Raji (cell line): ENCODE measurements around the gene PPIL1.

Experiments
- POLR2A ChIP-seq: IDR thresholded peaks from 2 replicates; pipeline ENCODE4 v1.6.1; 2011; ENCODE audit warnings: low read depth, low read length, control low read depth; ENCODE audit not compliant: insufficient read depth

PPIL1 gene

GRCh38 chr6:36867471-36868224 lies 7.0 kb downstream of the PPIL1 start:
- no peak for TF ChIP-seq POLR2A

GRCh38 chr6:36865835-36866234 lies 8.8 kb downstream of the PPIL1 start:
- TF ChIP-seq POLR2A = no peak

DNA sequence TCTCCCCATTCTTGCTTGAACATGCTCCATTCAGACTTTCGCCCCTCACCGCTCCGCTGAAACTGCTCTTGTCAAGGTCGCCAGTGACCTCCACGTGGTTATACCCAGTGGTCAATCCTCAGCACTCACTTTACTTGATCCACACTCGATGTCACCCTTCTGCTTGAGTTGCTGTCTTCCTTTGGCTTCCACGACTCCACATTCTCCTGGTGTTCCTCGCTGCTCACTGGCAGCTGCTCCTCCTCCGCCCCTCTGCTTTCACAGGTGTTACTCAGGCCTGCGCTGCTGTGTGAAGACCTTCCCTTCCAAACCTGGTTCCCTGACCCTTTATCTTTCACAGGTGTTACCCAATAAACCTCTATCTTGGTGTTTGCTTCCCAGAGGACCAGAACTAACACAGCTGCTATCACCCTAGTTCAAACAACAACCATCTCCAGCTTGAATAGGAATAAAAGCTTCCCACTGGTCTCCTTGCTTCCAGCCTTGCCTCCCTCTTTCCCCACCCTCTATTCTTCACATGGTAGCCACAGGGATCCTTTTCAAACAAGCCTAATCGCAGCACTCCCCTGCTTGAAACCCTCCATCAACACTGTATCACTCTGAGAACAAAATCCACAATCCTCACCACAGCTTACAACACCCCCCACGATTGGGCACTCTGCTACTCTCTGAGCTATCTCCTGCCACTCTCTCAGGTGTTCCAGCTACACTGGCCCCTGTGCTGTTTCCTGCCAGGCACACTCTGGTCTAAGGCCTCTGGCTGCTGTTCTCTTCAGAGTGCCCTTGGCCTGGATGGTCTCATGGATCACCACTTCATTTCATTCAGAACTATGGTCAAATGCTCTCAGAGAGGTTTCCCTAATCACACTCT lies 10.7 kb downstream of the PPIL1 start:
- TF ChIP-seq POLR2A = no peak

DNA sequence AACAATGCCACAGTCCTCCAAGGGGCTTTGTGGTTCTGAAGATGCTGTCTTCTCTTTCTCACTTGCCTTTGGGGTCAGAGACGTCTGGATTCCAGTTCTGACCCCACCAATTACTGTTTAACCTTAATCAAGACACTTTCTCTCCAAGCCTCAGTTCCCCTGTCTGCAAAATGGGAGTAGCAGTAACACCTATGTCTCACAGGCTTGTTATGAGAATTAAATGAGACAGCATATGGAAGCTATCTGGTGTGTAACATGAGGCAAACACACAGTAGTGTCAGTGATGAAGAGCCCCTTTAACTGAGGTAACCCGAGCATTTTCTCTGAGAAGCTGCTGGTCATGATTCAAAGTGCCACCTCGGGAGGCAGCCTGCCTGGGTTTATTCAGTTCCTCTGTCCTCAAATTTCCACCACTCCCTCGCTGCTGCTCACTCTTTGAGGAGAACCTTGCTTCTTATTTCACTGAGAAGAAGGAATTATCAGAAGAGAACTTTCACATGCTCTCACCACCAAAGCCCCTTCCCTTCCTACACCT lies 11.7 kb downstream of the PPIL1 start:
- no peak for TF ChIP-seq POLR2A

DNA sequence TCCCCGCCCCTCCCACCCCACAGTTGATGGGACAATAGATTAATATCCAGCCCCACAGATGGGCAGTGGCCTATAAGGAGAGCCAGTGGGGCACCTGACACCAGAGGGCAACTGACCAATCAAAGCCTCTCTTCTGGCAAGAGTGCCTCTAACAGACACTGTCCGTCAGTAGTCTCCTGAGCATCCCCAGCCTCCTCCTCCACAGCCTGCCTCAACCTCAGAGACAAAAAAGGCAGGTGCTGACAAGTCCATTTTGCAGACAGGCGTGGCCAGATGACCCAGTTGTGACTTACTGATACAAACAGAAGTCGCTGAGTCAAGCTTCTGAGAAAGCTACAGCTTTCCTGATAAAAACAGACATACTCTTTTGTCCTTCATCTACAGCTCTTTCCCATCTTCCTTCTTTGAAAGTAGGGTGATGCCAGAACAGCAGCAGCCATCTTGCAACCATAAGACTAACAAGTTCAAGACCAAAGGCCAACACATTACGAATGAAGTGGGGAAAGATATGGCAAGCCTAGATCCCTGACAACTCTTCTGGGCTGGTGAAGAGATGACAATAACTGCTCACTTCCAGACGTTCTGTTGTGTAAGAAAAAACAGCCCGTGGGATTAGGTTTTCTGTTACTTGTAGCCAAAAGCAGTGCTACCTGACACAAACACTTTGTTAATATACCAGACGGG lies 12.3 kb downstream of the PPIL1 start:
- TF ChIP-seq POLR2A = no peak

GRCh38 chr6:36860126-36860525 lies 14.5 kb downstream of the PPIL1 start:
- TF ChIP-seq POLR2A = no peak

GRCh38 chr6:36858407-36858981 lies 16.1 kb downstream of the PPIL1 start:
- no peak for TF ChIP-seq POLR2A

GRCh38 chr6:36857325-36857724 lies 17.3 kb downstream of the PPIL1 start:
- no peak for TF ChIP-seq POLR2A

- no peak for TF ChIP-seq POLR2A
These were observed 18.3 kb downstream of the PPIL1 start for GRCh38 chr6:36856277-36856676.

DNA sequence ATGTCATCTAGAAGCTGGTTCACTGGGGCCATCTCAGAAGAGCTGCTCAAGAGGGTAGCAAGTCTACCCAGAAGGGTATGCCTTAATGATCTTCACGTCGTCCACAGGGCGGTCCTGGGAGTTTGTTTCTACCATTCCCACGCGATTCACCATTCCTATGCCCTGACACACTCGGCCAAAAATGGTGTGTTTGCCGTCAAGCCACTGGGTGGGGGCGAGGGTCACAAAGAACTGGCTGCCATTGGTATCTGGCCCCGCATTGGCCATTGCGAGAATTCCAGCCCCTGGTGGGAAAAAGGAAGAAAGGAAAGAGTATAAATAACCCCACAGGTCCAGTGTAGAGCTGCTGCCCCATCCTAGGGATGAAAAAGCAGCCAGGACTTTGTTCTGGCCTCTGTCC lies 18.9 kb downstream of the PPIL1 start:
- no peak for TF ChIP-seq POLR2A

DNA sequence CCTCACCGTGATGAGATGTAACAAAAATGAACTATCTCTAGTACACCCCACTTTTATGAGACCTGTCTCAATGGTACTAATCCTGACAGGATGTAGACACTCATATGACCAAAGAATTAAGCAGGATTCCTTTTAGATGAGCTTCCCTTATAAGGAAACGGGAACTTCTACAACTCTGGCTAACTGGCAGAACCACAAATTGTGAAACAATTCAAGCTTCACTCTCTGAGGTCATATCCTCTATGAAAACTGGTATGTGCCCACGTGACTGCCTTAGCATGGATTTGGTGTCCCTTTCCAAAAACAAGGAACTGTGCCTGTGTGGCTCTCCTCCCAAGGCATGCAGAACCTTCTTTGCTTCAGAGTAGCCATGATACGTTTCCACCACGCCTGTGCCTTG lies 21.3 kb downstream of the PPIL1 start:
- TF ChIP-seq POLR2A = no peak

DNA sequence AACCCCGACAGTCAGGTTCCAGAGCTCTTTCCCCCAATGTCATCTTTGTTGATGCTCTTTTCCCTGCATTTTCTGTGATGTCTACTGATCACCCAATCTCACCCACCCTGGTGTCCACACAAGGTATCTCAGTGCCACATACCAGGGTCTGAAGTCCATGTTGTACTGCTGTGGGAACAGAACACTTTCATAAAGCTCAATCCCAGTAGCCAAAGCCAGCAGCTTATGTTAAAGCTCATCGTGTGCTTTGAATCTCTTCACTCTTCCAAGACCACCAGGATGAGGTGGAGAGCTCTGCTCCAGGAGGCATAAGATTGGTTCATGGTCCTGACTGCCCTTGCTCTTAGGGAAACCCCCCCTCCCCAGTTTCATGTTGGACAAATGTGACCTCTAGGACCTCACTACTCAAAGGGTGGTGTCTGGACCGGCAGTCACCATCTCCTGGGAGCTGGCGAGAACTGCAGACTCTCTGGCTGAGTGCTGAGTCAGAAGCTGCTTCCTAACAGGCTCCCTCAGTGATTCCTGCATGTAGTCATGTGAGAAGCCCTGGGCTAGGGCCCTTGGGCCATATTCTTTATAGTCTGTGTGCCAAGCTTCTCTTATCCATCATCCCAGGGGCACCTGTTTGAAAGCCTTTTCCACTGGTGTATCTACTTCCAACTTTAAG lies 22.0 kb downstream of the PPIL1 start:
- no peak for TF ChIP-seq POLR2A

DNA sequence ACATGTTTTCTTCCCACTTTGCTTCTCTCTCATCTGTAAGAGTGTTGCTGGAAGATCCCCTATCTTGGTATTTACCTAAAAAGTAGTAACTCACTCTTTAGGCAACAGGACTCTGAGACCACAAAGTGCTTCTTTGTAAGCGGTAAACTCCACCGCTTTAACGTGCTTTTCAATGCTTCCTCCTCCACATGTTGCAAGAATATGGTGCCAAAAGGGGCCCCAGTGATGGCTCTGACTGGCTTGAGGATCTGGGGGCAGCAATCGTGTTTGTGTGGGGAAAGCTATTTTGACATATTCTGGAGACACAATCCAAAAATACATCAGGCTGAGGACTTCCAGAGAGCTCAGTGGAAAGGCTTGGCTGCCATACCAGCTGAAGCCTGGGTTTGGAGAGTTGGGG lies 23.0 kb downstream of the PPIL1 start:
- no peak for TF ChIP-seq POLR2A

GRCh38 chr6:36851149-36851614 lies 23.4 kb downstream of the PPIL1 start:
- TF ChIP-seq POLR2A = no peak
